Activated CD8-positive, alpha-beta memory T cell treated with anti-CD3 and anti-CD28 coated beads, Interleukin-2, amount 10 ng/mL, durations not matched to agents 7 days and 5 days (primary cell): ENCODE measurements around the gene TNS3. TPM values are rescaled to one million over a fixed set of nuclear protein-coding genes. Genes with fewer than 3 reads are reported as not detected.

ENCODE experiments used
- ATAC-seq: fragments of 150-1000 bp; cut with Tn5 transposase; one replicate; pipeline ENCODE4 v1.10.0; 2021; ENCODE audit warnings: moderate library complexity
- CTCF ChIA-PET: fragments of 350-600 bp; sonication (Branson Sonifier 250); formaldehyde crosslinking; loops from one replicate; lab custom pipeline; 2021; ENCODE audit warnings: antibody characterized with exemption; lab: Charles Lee
- DNase-seq: peaks from one replicate; pipeline ENCODE4 v3.0.0-alpha.2; 2020
- H3K27ac Mint-ChIP-seq: one replicate; pipeline ENCODE4 v1.8.0; 2021; ENCODE audit warnings: mild to moderate bottlenecking, mixed read lengths
- H3K27me3 Mint-ChIP-seq: one replicate; pipeline ENCODE4 v1.8.0; 2021; ENCODE audit warnings: mixed read lengths
- H3K36me3 Mint-ChIP-seq: one replicate; pipeline ENCODE4 v1.8.0; 2021; ENCODE audit warnings: mild to moderate bottlenecking, mixed read lengths
- H3K4me1 Mint-ChIP-seq: one replicate; pipeline ENCODE4 v1.8.0; 2021; ENCODE audit warnings: mixed read lengths
- H3K4me3 Mint-ChIP-seq: one replicate; pipeline ENCODE4 v1.8.0; 2021; ENCODE audit warnings: mild to moderate bottlenecking, moderate library complexity, mixed read lengths
- H3K9me3 Mint-ChIP-seq: one replicate; pipeline ENCODE4 v1.8.0; 2022; ENCODE audit warnings: low read depth, mixed read lengths
- total RNA-seq, 2 experiments: library from RNA; stranded (reverse); gene quantifications; one replicate each; pipeline ENCODE4 v1.2.3, GENCODE V29; 2021

Gene TNS3
- total RNA-seq, 2 experiments from 2014 or later = 0.23 to 2.6 TPM

GRCh38 chr7:47327346-47327697, 254.6 kb downstream of the TNS3 start:
- no peaks in the 10 kb centered on the region for H3K27me3 Mint-ChIP-seq
- H3K4me3 Mint-ChIP-seq = no peak overlapping the region
- H3K27ac Mint-ChIP-seq = no peak overlapping the region
- no peaks in the 10 kb centered on the region for H3K4me1 Mint-ChIP-seq
- DNase-seq = no peak
- no peaks in the 10 kb centered on the region for H3K9me3 Mint-ChIP-seq
- ATAC-seq = no peak
- no peaks in the 10 kb centered on the region for H3K36me3 Mint-ChIP-seq
- CTCF ChIA-PET = no interaction called here

GRCh38 chr7:47326808-47327207, 255.1 kb downstream of the TNS3 start:
- ATAC-seq (no peak), DNase-seq (no peak)
- no peaks in the 10 kb centered on the region for H3K4me1 Mint-ChIP-seq
- H3K27me3 Mint-ChIP-seq = no peaks in the 10 kb centered on the region
- no peaks in the 10 kb centered on the region for H3K36me3 Mint-ChIP-seq
- CTCF ChIA-PET = no interaction called here
- H3K27ac Mint-ChIP-seq = no peak overlapping the region
- H3K4me3 Mint-ChIP-seq = no peak overlapping the region
- H3K9me3 Mint-ChIP-seq = no peaks in the 10 kb centered on the region

GRCh38 chr7:47326220-47326619, 255.7 kb downstream of the TNS3 start:
- H3K4me3 Mint-ChIP-seq = no peak overlapping the region
- H3K4me1 Mint-ChIP-seq = no peaks in the 10 kb centered on the region
- no peaks in the 10 kb centered on the region for H3K9me3 Mint-ChIP-seq
- no peaks in the 10 kb centered on the region for H3K36me3 Mint-ChIP-seq
- H3K27ac Mint-ChIP-seq = no peak overlapping the region
- no peak for DNase-seq
- CTCF ChIA-PET = no interaction called here
- ATAC-seq = no peak
- H3K27me3 Mint-ChIP-seq = no peaks in the 10 kb centered on the region

- Mint-ChIP-seq H3K36me3 (no peaks in the 10 kb centered on the region), H3K4me3 (no peak overlapping the region)
- no peak for ATAC-seq
Observed at GRCh38 chr7:47325337-47325736, 256.6 kb downstream of the TNS3 start.

GRCh38 chr7:47323904-47324303, 258.0 kb downstream of the TNS3 start:
- ATAC-seq (no peak), DNase-seq (no peak)
- Mint-ChIP-seq H3K36me3 (no peaks in the 10 kb centered on the region), H3K9me3 (no peaks in the 10 kb centered on the region), H3K4me1 (no peaks in the 10 kb centered on the region), H3K4me3 (no peak overlapping the region), H3K27ac (no peak overlapping the region), H3K27me3 (no peaks in the 10 kb centered on the region)
- CTCF ChIA-PET = no interaction called here

More at GRCh38 chr7:47325337-47325736, 256.6 kb downstream of the TNS3 start:
- Mint-ChIP-seq H3K27ac (no peak overlapping the region), H3K27me3 (no peaks in the 10 kb centered on the region), H3K4me1 (no peaks in the 10 kb centered on the region), H3K9me3 (no peaks in the 10 kb centered on the region)
- DNase-seq = no peak
- CTCF ChIA-PET = interaction anchor here (1.3 kb wide), 1 partner anchor 59 kb away, joined by 3 read pairs; no protein-coding TSS in a partner anchor

- H3K36me3 Mint-ChIP-seq = no peaks in the 10 kb centered on the region
- CTCF ChIA-PET = no interaction called here
- H3K9me3 Mint-ChIP-seq = peaks cover 4% of the 10 kb centered on the region
- DNase-seq (no peak), ATAC-seq (no peak)
- no peaks in the 10 kb centered on the region for H3K27me3 Mint-ChIP-seq
- peaks cover 5% of the 10 kb centered on the region for H3K4me1 Mint-ChIP-seq
- no peak overlapping the region for H3K27ac Mint-ChIP-seq
- H3K4me3 Mint-ChIP-seq = no peak overlapping the region
Observed at GRCh38 chr7:47322731-47323130, 259.2 kb downstream of the TNS3 start.

GRCh38 chr7:47320296-47320695, 261.6 kb downstream of the TNS3 start:
- Mint-ChIP-seq H3K36me3 (no peaks in the 10 kb centered on the region), H3K27me3 (no peaks in the 10 kb centered on the region), H3K4me1 (peaks cover 5% of the 10 kb centered on the region), H3K9me3 (peaks cover 4% of the 10 kb centered on the region), H3K27ac (no peak overlapping the region), H3K4me3 (no peak overlapping the region)
- CTCF ChIA-PET = no interaction called here
- no peak for DNase-seq
- no peak for ATAC-seq

GRCh38 chr7:47318395-47319182, 263.3 kb downstream of the TNS3 start:
- peaks cover 4% of the 10 kb centered on the region for H3K9me3 Mint-ChIP-seq
- H3K4me1 Mint-ChIP-seq = peaks cover 5% of the 10 kb centered on the region
- H3K27ac Mint-ChIP-seq = no peak overlapping the region
- H3K36me3 Mint-ChIP-seq = no peaks in the 10 kb centered on the region
- CTCF ChIA-PET = no interaction called here
- no peak overlapping the region for H3K4me3 Mint-ChIP-seq
- H3K27me3 Mint-ChIP-seq = no peaks in the 10 kb centered on the region
- ATAC-seq (no peak), DNase-seq (no peak)

- peaks cover 4% of the 10 kb centered on the region for H3K9me3 Mint-ChIP-seq
- CTCF ChIA-PET = no interaction called here
- no peak overlapping the region for H3K4me3 Mint-ChIP-seq
- H3K36me3 Mint-ChIP-seq = no peaks in the 10 kb centered on the region
- DNase-seq (no peak), ATAC-seq (no peak)
- H3K4me1 Mint-ChIP-seq = peaks cover 5% of the 10 kb centered on the region
- no peak overlapping the region for H3K27ac Mint-ChIP-seq
- no peaks in the 10 kb centered on the region for H3K27me3 Mint-ChIP-seq
Observed at GRCh38 chr7:47317487-47317886, 264.4 kb downstream of the TNS3 start.

GRCh38 chr7:47314728-47315607, 266.9 kb downstream of the TNS3 start:
- no peak overlapping the region for H3K27ac Mint-ChIP-seq
- CTCF ChIA-PET = no interaction called here

GRCh38 chr7:47314248-47314647, 267.7 kb downstream of the TNS3 start:
- no peak for DNase-seq
- Mint-ChIP-seq H3K9me3 (peaks cover 4% of the 10 kb centered on the region), H3K36me3 (no peaks in the 10 kb centered on the region), H3K27me3 (no peaks in the 10 kb centered on the region), H3K4me3 (no peak overlapping the region), H3K4me1 (peaks cover 5% of the 10 kb centered on the region), H3K27ac (no peak overlapping the region)
- ATAC-seq = no peak
- CTCF ChIA-PET = no interaction called here

More at GRCh38 chr7:47314728-47315607, 266.9 kb downstream of the TNS3 start:
- H3K36me3 Mint-ChIP-seq = no peaks in the 10 kb centered on the region
- peaks cover 4% of the 10 kb centered on the region for H3K9me3 Mint-ChIP-seq
- H3K4me1 Mint-ChIP-seq = peaks cover 5% of the 10 kb centered on the region
- no peak overlapping the region for H3K4me3 Mint-ChIP-seq
- ATAC-seq (no peak), DNase-seq (no peak)
- no peaks in the 10 kb centered on the region for H3K27me3 Mint-ChIP-seq

- Mint-ChIP-seq H3K36me3 (no peaks in the 10 kb centered on the region), H3K4me1 (peaks cover 5% of the 10 kb centered on the region), H3K4me3 (no peak overlapping the region), H3K9me3 (peaks cover 7% of the 10 kb centered on the region), H3K27ac (no peak overlapping the region), H3K27me3 (no peaks in the 10 kb centered on the region)
- CTCF ChIA-PET = no interaction called here
- no peak for ATAC-seq
- DNase-seq = no peak
Observed at GRCh38 chr7:47313564-47313963, 268.3 kb downstream of the TNS3 start.

GRCh38 chr7:47311891-47312290, 270.0 kb downstream of the TNS3 start:
- no peak for DNase-seq
- Mint-ChIP-seq H3K27me3 (no peaks in the 10 kb centered on the region), H3K36me3 (no peaks in the 10 kb centered on the region), H3K4me3 (no peak overlapping the region), H3K27ac (no peak overlapping the region), H3K9me3 (peaks cover 2% of the 10 kb centered on the region), H3K4me1 (no peaks in the 10 kb centered on the region)
- CTCF ChIA-PET = no interaction called here
- no peak for ATAC-seq

- DNase-seq (no peak), ATAC-seq (no peak)
- Mint-ChIP-seq H3K9me3 (peaks cover 2% of the 10 kb centered on the region), H3K27ac (no peak overlapping the region), H3K27me3 (no peaks in the 10 kb centered on the region), H3K4me3 (no peak overlapping the region), H3K36me3 (no peaks in the 10 kb centered on the region), H3K4me1 (no peaks in the 10 kb centered on the region)
- CTCF ChIA-PET = no interaction called here
Observed at GRCh38 chr7:47310020-47310419, 271.9 kb downstream of the TNS3 start.
